Prostate gland (tissue), 2 donors: ENCODE results near the gene PKNOX2.

ENCODE experiments used
- POLR2A ChIP-seq: fragments of 450-650 bp; IDR thresholded peaks from one replicate; pipeline ENCODE4 v1.6.1; 2016; ENCODE audit warnings: antibody characterized with exemption, mild to moderate bottlenecking
- POLR2AphosphoS5 ChIP-seq: sonication (generic); formaldehyde crosslinking; IDR thresholded peaks from one replicate; pipeline ENCODE4 v1.6.1; 2017; ENCODE audit warnings: antibody characterized with exemption
- TF ChIP-seq, protein P1 (sequence below), 4 experiments: fragments of 200-600 bp in 2 of 4; fragments of 450-650 bp in 2 of 4; sonication (generic) in 2 of 4; IDR thresholded peaks; 1 replicate in 3 of 4; 2 replicates in 1 of 4; pipeline ENCODE4 v1.5.1; 2016 to 2019; ENCODE audit warnings: antibody characterized with exemption in 4 of 4, mild to moderate bottlenecking in 2 of 4, moderate library complexity in 2 of 4

DNA sequence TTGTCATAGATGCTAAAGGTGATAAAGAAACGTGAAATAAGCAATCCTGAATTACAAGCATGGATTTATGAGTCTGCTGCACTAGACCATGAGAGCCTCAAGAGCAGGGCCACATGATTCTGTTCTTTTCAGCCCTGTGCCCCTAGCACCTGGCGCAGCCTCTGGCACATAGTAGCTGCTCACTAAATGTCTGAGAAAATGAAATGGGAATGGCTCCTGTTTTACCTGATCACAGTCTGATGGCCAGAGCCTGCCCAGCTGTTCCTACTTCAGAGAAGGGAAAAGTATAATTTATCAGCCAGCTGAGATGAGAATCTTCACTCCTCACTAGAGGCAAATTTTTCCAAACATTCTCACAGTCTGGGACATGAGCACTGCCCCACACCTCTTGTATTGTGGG, 10.7 kb upstream of the PKNOX2 start:
- TF ChIP-seq, protein P1, sequence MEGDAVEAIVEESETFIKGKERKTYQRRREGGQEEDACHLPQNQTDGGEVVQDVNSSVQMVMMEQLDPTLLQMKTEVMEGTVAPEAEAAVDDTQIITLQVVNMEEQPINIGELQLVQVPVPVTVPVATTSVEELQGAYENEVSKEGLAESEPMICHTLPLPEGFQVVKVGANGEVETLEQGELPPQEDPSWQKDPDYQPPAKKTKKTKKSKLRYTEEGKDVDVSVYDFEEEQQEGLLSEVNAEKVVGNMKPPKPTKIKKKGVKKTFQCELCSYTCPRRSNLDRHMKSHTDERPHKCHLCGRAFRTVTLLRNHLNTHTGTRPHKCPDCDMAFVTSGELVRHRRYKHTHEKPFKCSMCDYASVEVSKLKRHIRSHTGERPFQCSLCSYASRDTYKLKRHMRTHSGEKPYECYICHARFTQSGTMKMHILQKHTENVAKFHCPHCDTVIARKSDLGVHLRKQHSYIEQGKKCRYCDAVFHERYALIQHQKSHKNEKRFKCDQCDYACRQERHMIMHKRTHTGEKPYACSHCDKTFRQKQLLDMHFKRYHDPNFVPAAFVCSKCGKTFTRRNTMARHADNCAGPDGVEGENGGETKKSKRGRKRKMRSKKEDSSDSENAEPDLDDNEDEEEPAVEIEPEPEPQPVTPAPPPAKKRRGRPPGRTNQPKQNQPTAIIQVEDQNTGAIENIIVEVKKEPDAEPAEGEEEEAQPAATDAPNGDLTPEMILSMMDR (IDR thresholded peaks at IDR 0.05): no peak
- TF ChIP-seq POLR2AphosphoS5 (no peak), POLR2A (no peak)
